GM19468 (cell line): ENCODE data around the gene LUC7L3.
"Not testable (repeated sequence)": the region's sequence is repeated elsewhere in the genome, so short reads cannot be mapped to it uniquely, and the experiment has no call there.

Experiments used
- ATAC-seq: cut with Tn5 transposase; IDR thresholded peaks from one replicate; pipeline ENCODE4 v1.9.1; 2021; ENCODE audit warnings: mild to moderate bottlenecking, moderate library complexity, moderate number of reproducible peaks; ENCODE audit not compliant: unreplicated experiment; ENCODE audit errors: extremely low read depth

LUC7L3 gene

DNA sequence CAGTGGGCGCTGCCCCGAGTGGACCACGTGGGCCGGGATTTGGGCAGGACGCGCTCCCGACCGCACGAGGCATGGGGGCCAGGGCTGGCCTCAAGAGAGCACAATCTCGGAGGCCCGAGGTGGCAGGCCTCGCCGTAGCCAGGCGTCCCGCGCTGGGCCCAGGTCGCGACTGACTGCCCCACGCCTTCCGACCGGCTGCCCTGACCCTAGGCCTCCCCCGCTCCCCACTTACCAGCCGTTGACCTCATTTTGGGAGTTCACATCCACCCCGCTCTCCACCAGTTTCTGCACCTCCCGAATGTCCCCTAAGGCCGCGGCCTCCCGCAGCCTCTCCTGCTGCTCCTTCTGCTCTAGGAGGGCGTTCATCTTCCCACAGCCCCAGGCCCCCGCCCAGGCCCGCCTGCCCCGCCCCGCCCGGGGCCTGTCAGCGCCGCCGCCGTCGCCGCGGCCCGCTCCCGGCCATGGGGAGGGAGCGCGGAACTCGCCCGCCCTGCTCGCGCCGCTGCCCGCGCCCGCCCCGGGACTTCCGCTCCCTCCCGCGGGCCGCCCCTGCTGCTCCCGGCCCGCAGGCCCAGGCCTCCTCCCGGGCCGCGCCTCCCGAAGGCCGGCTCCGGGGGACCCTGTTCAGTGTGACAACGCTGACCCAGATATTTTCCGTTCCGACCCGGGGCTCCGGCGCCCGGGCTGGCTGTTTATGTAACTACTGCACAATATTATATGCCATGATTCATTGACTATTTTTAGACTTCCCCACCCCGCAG is 11.9 kb upstream of the LUC7L3 start, which contains the start of gene ANKRD40:
Gene ANKRD40 (minus strand): TSS at position 626 of the 761 bp plus-strand sequence. CDS start 260 bp downstream, at position 366.
- peak; percentile 73 for ATAC-seq

GRCh38 chr17:50708050-50709000 is 11.1 kb upstream of the LUC7L3 start:
- no peak for ATAC-seq

GRCh38 chr17:50709053-50709452 is 10.3 kb upstream of the LUC7L3 start:
- not testable (repeated sequence) for ATAC-seq

GRCh38 chr17:50710025-50710424 is 9.4 kb upstream of the LUC7L3 start:
- no peak for ATAC-seq

- no peak for ATAC-seq
Measured at GRCh38 chr17:50710650-50711049, 8.8 kb upstream of the LUC7L3 start.

DNA sequence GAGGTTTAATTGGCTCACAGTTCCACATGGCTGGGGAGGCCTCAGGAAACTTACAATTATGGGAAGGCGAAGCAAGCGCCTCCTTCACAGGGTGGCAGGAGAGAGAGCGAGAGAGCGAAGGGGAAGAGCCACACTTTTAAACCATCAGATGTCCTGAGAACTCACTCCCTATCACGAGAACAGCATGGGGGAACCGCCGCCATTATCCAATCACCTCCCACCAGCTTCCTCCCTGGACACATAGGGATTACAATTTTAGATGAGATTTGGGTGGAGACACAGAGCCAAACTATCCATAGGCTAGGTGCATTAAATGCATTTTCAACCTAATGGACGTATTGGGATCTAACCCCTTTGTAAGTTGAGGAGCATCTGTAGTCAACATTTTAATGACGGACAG is 6.8 kb upstream of the LUC7L3 start:
- ATAC-seq: no peak

GRCh38 chr17:50715471-50715870 is 3.9 kb upstream of the LUC7L3 start:
- no peak for ATAC-seq

- no peak for ATAC-seq
Measured at GRCh38 chr17:50719924-50720794, 756 bp downstream of the LUC7L3 start.

- no peak for ATAC-seq
Measured at GRCh38 chr17:50721194-50722010, 2.0 kb downstream of the LUC7L3 start.

GRCh38 chr17:50722746-50723145 is 3.3 kb downstream of the LUC7L3 start:
- ATAC-seq: no peak

- not testable (repeated sequence) for ATAC-seq
Measured at GRCh38 chr17:50724622-50725021, 5.2 kb downstream of the LUC7L3 start.

GRCh38 chr17:50725769-50726655 is 6.6 kb downstream of the LUC7L3 start:
- no peak for ATAC-seq

- ATAC-seq: no peak
Measured at GRCh38 chr17:50728112-50728429, 8.7 kb downstream of the LUC7L3 start.

- no peak for ATAC-seq
Measured at GRCh38 chr17:50728881-50729765, 9.7 kb downstream of the LUC7L3 start.

- no peak for ATAC-seq
Measured at GRCh38 chr17:50731575-50732460, 12.4 kb downstream of the LUC7L3 start.

GRCh38 chr17:50735287-50735686 is 15.9 kb downstream of the LUC7L3 start:
- no peak for ATAC-seq
